ENCODE data around the gene SCN8A. TPM values are rescaled to one million over a fixed set of nuclear protein-coding genes. Genes with fewer than 3 reads are reported as not detected.

SCN8A gene
- total RNA-seq, 1 donor from 2014 or later, result 5.0 TPM

DNA sequence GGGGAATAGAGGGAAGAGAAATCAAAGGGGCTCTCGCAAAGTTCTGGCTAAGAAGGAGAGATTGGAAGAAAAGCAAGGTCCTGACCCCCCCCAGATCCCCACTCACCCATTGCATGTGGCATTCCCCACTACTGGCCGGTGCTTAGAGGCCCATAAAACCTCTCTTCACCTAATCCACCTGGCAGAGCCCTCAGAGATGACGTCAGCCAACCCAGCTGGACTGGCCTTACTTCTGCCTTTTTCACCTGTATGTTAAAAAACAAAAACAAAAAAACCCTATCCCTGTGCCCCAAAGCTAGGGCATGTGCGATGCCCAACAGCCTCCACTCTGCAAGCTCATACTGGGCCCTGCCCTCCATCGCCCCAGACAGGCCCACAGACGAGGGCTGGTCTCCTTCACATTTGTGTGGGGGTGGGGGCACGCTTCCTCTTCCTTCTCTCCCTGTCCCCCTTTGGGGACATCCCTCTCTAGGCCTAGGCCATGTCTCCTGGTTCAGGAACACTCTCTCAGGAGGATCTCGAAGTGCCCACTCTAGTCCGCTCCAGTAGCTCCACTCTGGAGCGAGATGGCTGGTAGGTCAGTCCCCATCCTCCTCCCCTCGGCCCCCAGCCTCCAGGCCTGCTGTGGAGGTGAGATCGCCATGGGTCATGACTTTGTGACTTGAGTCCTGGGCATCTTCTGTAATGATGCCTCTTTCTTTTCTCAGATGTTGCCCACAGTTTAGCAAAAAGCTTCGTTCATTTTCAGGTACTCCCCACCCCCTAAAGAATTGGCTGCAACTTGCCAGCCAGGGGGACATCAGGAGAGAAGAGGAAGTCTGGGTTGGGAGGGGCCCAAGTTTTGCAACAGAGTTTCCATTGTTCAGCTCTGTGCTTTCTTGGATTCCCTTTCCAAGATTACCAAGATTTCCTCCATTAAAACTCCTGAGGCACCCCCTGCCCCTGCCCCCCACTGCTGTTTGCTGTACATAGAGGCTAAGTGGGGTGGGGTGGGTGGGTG is 220.5 kb downstream of the SCN8A start:
- TF ChIP-seq, protein P1, sequence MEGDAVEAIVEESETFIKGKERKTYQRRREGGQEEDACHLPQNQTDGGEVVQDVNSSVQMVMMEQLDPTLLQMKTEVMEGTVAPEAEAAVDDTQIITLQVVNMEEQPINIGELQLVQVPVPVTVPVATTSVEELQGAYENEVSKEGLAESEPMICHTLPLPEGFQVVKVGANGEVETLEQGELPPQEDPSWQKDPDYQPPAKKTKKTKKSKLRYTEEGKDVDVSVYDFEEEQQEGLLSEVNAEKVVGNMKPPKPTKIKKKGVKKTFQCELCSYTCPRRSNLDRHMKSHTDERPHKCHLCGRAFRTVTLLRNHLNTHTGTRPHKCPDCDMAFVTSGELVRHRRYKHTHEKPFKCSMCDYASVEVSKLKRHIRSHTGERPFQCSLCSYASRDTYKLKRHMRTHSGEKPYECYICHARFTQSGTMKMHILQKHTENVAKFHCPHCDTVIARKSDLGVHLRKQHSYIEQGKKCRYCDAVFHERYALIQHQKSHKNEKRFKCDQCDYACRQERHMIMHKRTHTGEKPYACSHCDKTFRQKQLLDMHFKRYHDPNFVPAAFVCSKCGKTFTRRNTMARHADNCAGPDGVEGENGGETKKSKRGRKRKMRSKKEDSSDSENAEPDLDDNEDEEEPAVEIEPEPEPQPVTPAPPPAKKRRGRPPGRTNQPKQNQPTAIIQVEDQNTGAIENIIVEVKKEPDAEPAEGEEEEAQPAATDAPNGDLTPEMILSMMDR (IDR thresholded peaks at IDR 0.05; ENCODE audit: unreplicated experiment), result no peak
- Mint-ChIP-seq H3K36me3 (ENCODE audit: low read depth, unreplicated experiment) (peaks cover 8% of the 10 kb centered on the region), H3K27me3 (ENCODE audit: unreplicated experiment) (peaks cover 20% of the 10 kb centered on the region), H3K9me3 (ENCODE audit: unreplicated experiment) (no peaks in the 10 kb centered on the region), H3K4me3 (ENCODE audit: unreplicated experiment) (peak overlapping the region; percentile 37), H3K27ac (ENCODE audit: unreplicated experiment) (peak overlapping the region; percentile 62), H3K4me1 (ENCODE audit: unreplicated experiment) (peaks cover 23% of the 10 kb centered on the region)
- no peak for DNase-seq (ENCODE audit: low spot score)

DNA sequence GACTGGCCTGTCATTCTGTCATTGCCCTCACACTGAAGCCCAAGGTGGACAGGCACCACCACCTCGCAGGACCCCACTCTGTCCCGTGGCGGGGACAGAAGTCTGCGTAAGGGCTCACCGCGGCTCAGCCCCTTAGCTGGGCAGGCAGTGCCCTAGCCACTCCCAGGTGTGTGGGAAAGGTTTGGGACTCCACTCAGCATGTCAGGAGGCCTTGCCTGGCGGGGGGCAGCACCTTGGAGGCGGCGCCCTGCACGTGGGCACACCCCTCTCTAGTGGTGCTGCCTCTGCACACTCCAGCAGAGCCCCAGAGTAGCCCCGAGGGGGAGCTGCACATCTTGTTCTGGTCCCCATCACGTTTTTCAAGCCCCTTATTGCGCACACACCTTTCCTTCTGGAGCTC is 221.8 kb downstream of the SCN8A start:
- no peak for DNase-seq (ENCODE audit: low spot score)

DNA sequence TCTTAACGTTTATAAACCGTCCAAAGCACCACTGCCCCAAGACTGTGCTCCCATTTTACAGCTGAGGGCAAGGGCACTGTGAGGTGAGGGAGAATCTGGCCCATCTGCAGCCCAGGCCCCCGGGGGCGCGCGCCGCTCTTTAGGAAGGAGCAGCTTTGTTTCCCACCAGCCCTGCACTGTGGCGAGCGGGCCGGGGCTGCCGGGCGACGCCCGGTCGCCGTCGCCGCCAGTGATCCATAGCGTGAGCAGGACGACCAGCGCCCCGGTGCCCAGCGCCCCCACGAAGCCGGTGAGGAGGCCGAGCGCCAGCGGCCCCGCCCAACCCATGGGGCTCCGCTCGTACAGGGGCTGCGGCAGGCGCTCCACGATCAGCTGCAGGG is 222.9 kb downstream of the SCN8A start:
- H3K4me3 Mint-ChIP-seq (ENCODE audit: unreplicated experiment), result no peak overlapping the region
- H3K36me3 Mint-ChIP-seq (ENCODE audit: low read depth, unreplicated experiment), result peaks cover 13% of the 10 kb centered on the region
- no peak for DNase-seq (ENCODE audit: low spot score)
- H3K27me3 Mint-ChIP-seq (ENCODE audit: unreplicated experiment), result peaks cover 28% of the 10 kb centered on the region
- no peaks in the 10 kb centered on the region for H3K9me3 Mint-ChIP-seq (ENCODE audit: unreplicated experiment)
- TF ChIP-seq, protein P1 (IDR thresholded peaks at IDR 0.05; ENCODE audit: unreplicated experiment), result no peak
- peak overlapping the region; percentile 64 for H3K27ac Mint-ChIP-seq (ENCODE audit: unreplicated experiment)
- peaks cover 23% of the 10 kb centered on the region for H3K4me1 Mint-ChIP-seq (ENCODE audit: unreplicated experiment)

More for the DNA sequence above, 221.8 kb downstream of the SCN8A start:
- peak overlapping the region; percentile 42 for H3K4me3 Mint-ChIP-seq (ENCODE audit: unreplicated experiment)
- H3K4me1 Mint-ChIP-seq (ENCODE audit: unreplicated experiment), result peaks cover 23% of the 10 kb centered on the region
- no peaks in the 10 kb centered on the region for H3K9me3 Mint-ChIP-seq (ENCODE audit: unreplicated experiment)
- H3K27ac Mint-ChIP-seq (ENCODE audit: unreplicated experiment), result peak overlapping the region; percentile 42
- H3K36me3 Mint-ChIP-seq (ENCODE audit: low read depth, unreplicated experiment), result peaks cover 13% of the 10 kb centered on the region
- TF ChIP-seq, protein P1 (IDR thresholded peaks at IDR 0.05; ENCODE audit: unreplicated experiment), result no peak
- peaks cover 26% of the 10 kb centered on the region for H3K27me3 Mint-ChIP-seq (ENCODE audit: unreplicated experiment)

DNA sequence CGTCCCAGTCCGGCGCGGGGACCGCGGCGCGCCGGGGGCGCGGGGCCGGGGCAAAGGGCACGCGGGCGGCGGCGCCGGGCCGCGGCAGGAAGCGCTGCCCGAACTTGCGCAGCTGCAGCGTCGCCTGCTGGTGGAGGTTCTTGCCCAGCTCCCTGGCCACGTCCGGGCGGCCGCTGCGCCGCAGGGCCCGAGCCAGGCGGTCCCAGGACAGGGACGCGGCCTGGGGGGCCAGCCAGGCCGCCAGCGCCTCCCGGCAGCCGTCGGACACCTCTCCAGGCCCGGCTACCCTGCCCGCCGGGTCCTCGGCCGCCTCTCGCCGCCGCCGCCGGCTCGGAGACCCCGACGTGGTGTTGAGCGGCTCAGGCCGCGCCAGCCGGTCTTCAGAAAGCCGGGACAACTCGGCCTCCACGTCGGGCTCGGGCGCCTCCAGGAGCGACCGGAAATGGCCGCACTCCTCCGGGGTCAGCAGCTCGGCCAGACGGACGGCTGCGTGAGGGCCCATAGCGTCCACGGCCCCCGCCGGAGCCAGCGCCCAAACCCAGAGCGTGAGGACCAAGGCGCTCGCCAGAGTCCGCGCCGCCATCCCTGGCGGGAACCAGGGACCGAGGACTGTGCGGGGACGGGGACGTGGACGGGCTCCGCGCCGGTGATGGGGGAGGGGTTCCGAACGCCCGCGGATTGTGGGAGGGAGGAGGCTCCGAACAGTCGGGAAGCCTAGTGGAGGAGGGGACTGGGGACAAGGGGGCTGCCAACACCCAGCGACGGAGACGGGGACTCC is 223.5 kb downstream of the SCN8A start:
- peak overlapping the region; percentile 87 for H3K4me3 Mint-ChIP-seq (ENCODE audit: unreplicated experiment)
- peaks cover 30% of the 10 kb centered on the region for H3K27me3 Mint-ChIP-seq (ENCODE audit: unreplicated experiment)
- peaks cover 13% of the 10 kb centered on the region for H3K36me3 Mint-ChIP-seq (ENCODE audit: low read depth, unreplicated experiment)
- DNase-seq (ENCODE audit: low spot score), result peak; percentile 87
- no peaks in the 10 kb centered on the region for H3K9me3 Mint-ChIP-seq (ENCODE audit: unreplicated experiment)
- H3K4me1 Mint-ChIP-seq (ENCODE audit: unreplicated experiment), result peaks cover 23% of the 10 kb centered on the region
- TF ChIP-seq, protein P1 (IDR thresholded peaks at IDR 0.05; ENCODE audit: unreplicated experiment), result peak; percentile 50
- peak overlapping the region; percentile 89 for H3K27ac Mint-ChIP-seq (ENCODE audit: unreplicated experiment)
